Natural killer cell (primary cell): ENCODE results near the gene FOXM1. TPM values are rescaled to one million over a fixed set of nuclear protein-coding genes. Genes with fewer than 3 reads are reported as not detected.

ENCODE experiments used
- ATAC-seq, 3 donors: fragments of 150-1000 bp in 2 of 3; fragments of 200-7000 bp in 1 of 3; cut with Tn5 transposase; 1 replicate in 1 of 3; 2 replicates in 2 of 3; pipeline ENCODE4 v1.10.0; 2021; ENCODE audit warnings: mild to moderate bottlenecking in 2 of 3, moderate library complexity in 2 of 3
- DNase-seq, 2 donors: peaks; one replicate each; pipeline versions ENCODE4 v3.0.0 to v3.0.0-alpha.2; 2013 to 2021; ENCODE audit warnings: mixed read lengths in 1 of 2
- H3K27ac ChIP-seq: one replicate; pipeline ENCODE4 v1.5.1; 2013; ENCODE audit warnings: mild to moderate bottlenecking, low read length
- H3K27me3 ChIP-seq: one replicate; pipeline ENCODE4 v1.6.1; 2013; ENCODE audit warnings: low read length; ENCODE audit not compliant: control insufficient read depth, insufficient read depth
- H3K36me3 ChIP-seq: one replicate; pipeline ENCODE4 v1.6.1; 2013; ENCODE audit warnings: low read length; ENCODE audit not compliant: control insufficient read depth, insufficient read depth
- H3K4me1 ChIP-seq: one replicate; pipeline ENCODE4 v1.6.1; 2013; ENCODE audit warnings: low read length; ENCODE audit not compliant: control insufficient read depth, insufficient read depth
- H3K4me3 ChIP-seq: one replicate; pipeline ENCODE4 v1.5.1; 2013; ENCODE audit warnings: low read length
- H3K9me3 ChIP-seq: one replicate; pipeline ENCODE4 v1.6.1; 2013; ENCODE audit warnings: low read length; ENCODE audit not compliant: control insufficient read depth, insufficient read depth
- H3K27ac Mint-ChIP-seq, 2 donors: one replicate each; pipeline ENCODE4 v1.8.0; 2022; ENCODE audit warnings: mild to moderate bottlenecking in 2 of 2, mixed read lengths in 2 of 2, moderate library complexity in 1 of 2
- H3K27me3 Mint-ChIP-seq, 2 donors: one replicate each; pipeline ENCODE4 v1.8.0; 2022; ENCODE audit warnings: low read depth in 2 of 2, mixed read lengths in 2 of 2
- H3K36me3 Mint-ChIP-seq: one replicate; pipeline ENCODE4 v1.8.0; 2022; ENCODE audit warnings: mixed read lengths
- H3K4me1 Mint-ChIP-seq, 2 donors: one replicate each; pipeline ENCODE4 v1.8.0; 2022; ENCODE audit warnings: mixed read lengths in 2 of 2
- H3K4me3 Mint-ChIP-seq: one replicate; pipeline ENCODE4 v1.8.0; 2022; ENCODE audit warnings: mild to moderate bottlenecking, moderate library complexity, mixed read lengths
- H3K9me3 Mint-ChIP-seq, 2 donors: one replicate each; pipeline ENCODE4 v1.8.0; 2022; ENCODE audit warnings: mixed read lengths in 2 of 2
- WGBS: methylation state at CpG from one replicate; pipeline ENCODE4 v1.1.7; 2013; ENCODE audit warnings: missing lambda C conversion rate; ENCODE audit not compliant: insufficient coverage; 5-methylcytosine and 5-hydroxymethylcytosine counted together
- intact Hi-C: fragments of 100-400 bp; cut with micrococcal nuclease; formaldehyde crosslinking; loops from one replicate; pipeline ENCODE4 v1.14.2; 2022
- total RNA-seq, 4 donors: library from RNA; stranded (reverse); fragments of 120-200 nt in 1 of 4; gene quantifications; one replicate each; pipeline versions ENCODE4 v1.2.3 to v1.2.4, GENCODE V29; 2013 to 2022
- TF ChIP-seq, protein P1 (sequence below): fragments of 200-600 bp; IDR thresholded peaks from one replicate; pipeline ENCODE4 v1.8.0; 2022; ENCODE audit warnings: antibody characterized with exemption

The FOXM1 gene
- total RNA-seq, 3 donors from 2014 or later (not counting 1 experiment from before 2014, with no cell fraction given): 1.8 to 3.6 (median 2.6) TPM

GRCh38 chr12:2813214-2814185 is 63.5 kb downstream of the FOXM1 start:
- Mint-ChIP-seq H3K36me3 (no peaks in the 10 kb centered on the region), H3K27ac (peak overlapping the region; percentile 97 to 100), H3K9me3 (no peaks in the 10 kb centered on the region), H3K27me3 (no peaks in the 10 kb centered on the region), H3K4me3 (peak overlapping the region; percentile 100), H3K4me1 (peaks cover 18 to 24% of the 10 kb centered on the region in 2 donors)
- Histone ChIP-seq H3K36me3 (peaks cover 13% of the 10 kb centered on the region), H3K4me3 (peak overlapping the region; percentile 94), H3K27ac (peak overlapping the region; percentile 94), H3K4me1 (peaks cover 9% of the 10 kb centered on the region), H3K27me3 (no peaks in the 10 kb centered on the region), H3K9me3 (no peaks in the 10 kb centered on the region)
- TF ChIP-seq, protein P1, sequence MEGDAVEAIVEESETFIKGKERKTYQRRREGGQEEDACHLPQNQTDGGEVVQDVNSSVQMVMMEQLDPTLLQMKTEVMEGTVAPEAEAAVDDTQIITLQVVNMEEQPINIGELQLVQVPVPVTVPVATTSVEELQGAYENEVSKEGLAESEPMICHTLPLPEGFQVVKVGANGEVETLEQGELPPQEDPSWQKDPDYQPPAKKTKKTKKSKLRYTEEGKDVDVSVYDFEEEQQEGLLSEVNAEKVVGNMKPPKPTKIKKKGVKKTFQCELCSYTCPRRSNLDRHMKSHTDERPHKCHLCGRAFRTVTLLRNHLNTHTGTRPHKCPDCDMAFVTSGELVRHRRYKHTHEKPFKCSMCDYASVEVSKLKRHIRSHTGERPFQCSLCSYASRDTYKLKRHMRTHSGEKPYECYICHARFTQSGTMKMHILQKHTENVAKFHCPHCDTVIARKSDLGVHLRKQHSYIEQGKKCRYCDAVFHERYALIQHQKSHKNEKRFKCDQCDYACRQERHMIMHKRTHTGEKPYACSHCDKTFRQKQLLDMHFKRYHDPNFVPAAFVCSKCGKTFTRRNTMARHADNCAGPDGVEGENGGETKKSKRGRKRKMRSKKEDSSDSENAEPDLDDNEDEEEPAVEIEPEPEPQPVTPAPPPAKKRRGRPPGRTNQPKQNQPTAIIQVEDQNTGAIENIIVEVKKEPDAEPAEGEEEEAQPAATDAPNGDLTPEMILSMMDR: peak; percentile 38
- DNase-seq (peak in 1 of 2 donors; percentile 72), ATAC-seq (no peak)
- WGBS: 30% methylated on average over 7 of the region's 10 CpGs
- intact Hi-C loops: loop anchor here (2.0 kb wide), 2 partner anchors 17 to 123 kb away; no protein-coding TSS in a partner anchor

- no peaks in the 10 kb centered on the region for H3K36me3 Mint-ChIP-seq
- no peaks in the 10 kb centered on the region for H3K27me3 Mint-ChIP-seq
- TF ChIP-seq, protein P1: no peak
- ATAC-seq (peak; percentile 93 to 98 (median 93)), DNase-seq (peak; percentile 91 to 98)
- peaks cover 18 to 24% of the 10 kb centered on the region in 2 donors for H3K4me1 Mint-ChIP-seq
- H3K27ac ChIP-seq: peak within 1 kb of the TSS; percentile 94
- peaks cover 3% of the 10 kb centered on the region for H3K36me3 ChIP-seq
- no peaks in the 10 kb centered on the region for H3K9me3 Mint-ChIP-seq
- H3K4me3 Mint-ChIP-seq: peak within 1 kb of the TSS; percentile 100
- no peaks in the 10 kb centered on the region for H3K9me3 ChIP-seq
- under 1% methylated on average over 44 of the region's 48 CpGs for WGBS
- peaks cover 9% of the 10 kb centered on the region for H3K4me1 ChIP-seq
- intact Hi-C loops: loop anchor here (1.0 to 2.0 kb wide), 4 partner anchors 16 to 122 kb away; partner anchors contain the start of genes FOXM1, RHNO1 and TULP3
- H3K27ac Mint-ChIP-seq: peak within 1 kb of the TSS; percentile 97 to 100
- H3K4me3 ChIP-seq: peak within 1 kb of the TSS; percentile 94
- H3K27me3 ChIP-seq: no peaks in the 10 kb centered on the region
Measured at GRCh38 chr12:2812290-2813213, 64.4 kb downstream of the FOXM1 start, which contains the start of gene ITFG2. ITFG2 (plus strand) TSS chr12:2812668; CDS start chr12:2812761, 93 bp downstream.

DNA sequence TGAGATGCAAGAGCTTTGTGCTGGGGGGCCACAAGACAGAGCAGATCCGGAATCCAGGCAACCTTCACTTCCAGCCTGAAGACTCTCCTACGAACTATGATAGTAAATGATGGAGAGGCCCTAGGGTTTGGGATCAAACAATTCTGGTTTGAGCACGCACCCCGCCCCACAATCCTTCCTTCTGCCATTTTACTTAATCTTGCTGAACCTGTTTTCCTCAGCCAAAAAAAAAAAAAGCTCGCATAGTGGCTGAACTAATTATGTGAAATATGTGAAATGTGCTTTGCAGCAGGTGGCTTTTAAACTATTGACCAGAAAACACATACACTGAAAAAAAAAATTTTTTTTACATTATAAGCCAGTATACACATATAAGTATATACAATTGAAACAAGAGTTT is 65.2 kb downstream of the FOXM1 start:
- peaks cover 9% of the 10 kb centered on the region for H3K4me1 ChIP-seq
- Mint-ChIP-seq H3K36me3 (no peaks in the 10 kb centered on the region), H3K4me1 (peaks cover 18 to 24% of the 10 kb centered on the region in 2 donors), H3K4me3 (peak overlapping the region; percentile 100), H3K27ac (peak overlapping the region; percentile 97 to 100), H3K9me3 (no peaks in the 10 kb centered on the region), H3K27me3 (no peaks in the 10 kb centered on the region)
- TF ChIP-seq, protein P1: no peak
- intact Hi-C loops: loop anchor here (1.0 to 2.0 kb wide), 4 partner anchors 15 to 121 kb away; partner anchors contain the start of genes FOXM1, RHNO1 and TULP3
- ATAC-seq (no peak), DNase-seq (no peak)
- peak overlapping the region; percentile 94 for H3K27ac ChIP-seq
- H3K27me3 ChIP-seq: no peaks in the 10 kb centered on the region
- H3K9me3 ChIP-seq: no peaks in the 10 kb centered on the region
- H3K4me3 ChIP-seq: peak overlapping the region; percentile 94
- H3K36me3 ChIP-seq: no peaks in the 10 kb centered on the region
- 92% methylated on average over 2 of the region's 5 CpGs for WGBS

Other genes starting within 250 kb of the FOXM1 start
- 10 to 100 TPM; 28.1 to 43.0 (median 29.6) TPM for gene FKBP4, start 82.2 kb downstream of the FOXM1 start, total RNA-seq
- gene ITFG2, start 64.5 kb downstream of the FOXM1 start, total RNA-seq: 10 to 100 TPM; 58.6 to 72.0 (median 59.9) TPM
- gene NRIP2, start 42.1 kb downstream of the FOXM1 start, total RNA-seq: not detected
- gene TEX52, start 20.1 kb downstream of the FOXM1 start, total RNA-seq: not detected
- 10 to 100 TPM in 1 of 3 donors, 1 to 10 TPM in 2; 9.2 to 13.6 (median 9.4) TPM for gene RHNO1, start within 50 bp of the FOXM1 start, total RNA-seq
- 1 to 10 TPM; 5.1 to 8.7 (median 6.2) TPM for gene TULP3, start 13.7 kb upstream of the FOXM1 start, total RNA-seq
- not detected for gene TEAD4, start 82.2 kb upstream of the FOXM1 start, total RNA-seq
- 1 to 10 TPM in 2 of 3 donors, under 1 TPM in 1; 0.86 to 1.6 (median 1.1) TPM for gene TSPAN9, start 200.2 kb upstream of the FOXM1 start, total RNA-seq